ENCODE data around the gene TSNAXIP1. TPM values are rescaled to one million over a fixed set of nuclear protein-coding genes. Genes with fewer than 3 reads are reported as not detected.

The TSNAXIP1 gene
- total and polyA plus RNA-seq, 2 donors (not counting 1 experiment from before 2014, with no cell fraction given) = 0.97 to 1.2 TPM

GRCh38 chr16:67780847-67781564 is 25.7 kb upstream of the TSNAXIP1 start:
- Histone ChIP-seq H4K20me1 (ENCODE audit: control insufficient read depth, insufficient read depth, low read length, poor library complexity, severe bottlenecking) (peaks cover 55% of the 10 kb centered on the region), H3K27me3 (replicated peaks in 1 of 4; ENCODE audit: control extremely low read depth in 1 of 4, control insufficient read depth in 3 of 4, insufficient read depth in 4 of 4, low read length in 3 of 4) (no peaks in the 10 kb centered on the region), H3K79me2 (ENCODE audit: control insufficient read depth, insufficient read depth, low read length) (peaks cover 98% of the 10 kb centered on the region), H3K4me1 (ENCODE audit: control insufficient read depth in 2 of 2, insufficient read depth in 2 of 2, low read length in 2 of 2) (peaks cover 13 to 17% of the 10 kb centered on the region in 2 donors), H2AFZ (ENCODE audit: insufficient read depth, low read depth, low read length, poor library complexity, severe bottlenecking) (no peak overlapping the region), H3K9ac (ENCODE audit: low read length) (peak overlapping the region; percentile 30), H3K4me3 (ENCODE audit: control extremely low read depth in 1 of 5, extremely low read depth in 1 of 5, insufficient read depth in 1 of 5, low read depth in 2 of 5, low read length in 4 of 5) (no peak overlapping the region), H3K36me3 (replicated peaks in 1 of 2; ENCODE audit: control extremely low read depth in 1 of 2, control insufficient read depth in 1 of 2, extremely low read depth in 1 of 2, insufficient read depth in 2 of 2, low read length in 1 of 2) (peaks cover 0 to 7% of the 10 kb centered on the region in 2 experiments), H3K9me3 (ENCODE audit: control extremely low read depth in 1 of 3, control insufficient read depth in 2 of 3, insufficient read depth in 1 of 3, low read length in 2 of 3) (no peaks in the 10 kb centered on the region), H3K4me2 (replicated peaks; ENCODE audit: low read depth, low read length, poor library complexity, severe bottlenecking) (no peak overlapping the region), H3K27ac (ENCODE audit: low read length in 2 of 2) (peak overlapping the region in 1 of 2 donors; percentile 54)
- H3K27me3 Mint-ChIP-seq = no peaks in the 10 kb centered on the region
- 100% methylated on average over 1 of the region's 7 CpGs for WGBS (ENCODE audit: insufficient coverage)
- peak overlapping the region; percentile 69 for H3K27ac Mint-ChIP-seq
- CTCF ChIA-PET = interaction anchor here (0.6 to 1.4 kb wide), 5 partner anchors 19 to 108 kb away, joined by 3 to 5 read pairs (median 4); no protein-coding TSS in a partner anchor
- H3K4me1 Mint-ChIP-seq = peaks cover 31% of the 10 kb centered on the region
- POLR2A ChIA-PET = no interaction called here
- DNase-seq (no peak), ATAC-seq (ENCODE audit: low read depth) (no peak)
- intact Hi-C loops (cut with micrococcal nuclease) = no loop called here
- no peak overlapping the region for H3K4me3 Mint-ChIP-seq
- TF ChIP-seq CTCF (IDR thresholded peaks at IDR 0.05) (no peak), EZH2 (IDR thresholded peaks at IDR 0.05; ENCODE audit: borderline replicate concordance, insufficient read depth, low read depth, low read length, poor library complexity, severe bottlenecking) (no peak)
- no peaks in the 10 kb centered on the region for H3K9me3 Mint-ChIP-seq (ENCODE audit: insufficient read depth)

GRCh38 chr16:67781565-67781921 is 25.1 kb upstream of the TSNAXIP1 start:
- Histone ChIP-seq H4K20me1 (ENCODE audit: control insufficient read depth, insufficient read depth, low read length, poor library complexity, severe bottlenecking) (peaks cover 56% of the 10 kb centered on the region), H3K9me3 (ENCODE audit: control extremely low read depth in 1 of 3, control insufficient read depth in 2 of 3, insufficient read depth in 1 of 3, low read length in 2 of 3) (no peaks in the 10 kb centered on the region), H3K79me2 (ENCODE audit: control insufficient read depth, insufficient read depth, low read length) (peaks cover 95% of the 10 kb centered on the region), H3K4me3 (ENCODE audit: control extremely low read depth in 1 of 5, extremely low read depth in 1 of 5, insufficient read depth in 1 of 5, low read depth in 2 of 5, low read length in 4 of 5) (no peak overlapping the region), H3K4me2 (replicated peaks; ENCODE audit: low read depth, low read length, poor library complexity, severe bottlenecking) (no peak overlapping the region), H3K9ac (ENCODE audit: low read length) (peak overlapping the region; percentile 30), H3K4me1 (ENCODE audit: control insufficient read depth in 2 of 2, insufficient read depth in 2 of 2, low read length in 2 of 2) (peaks cover 18 to 21% of the 10 kb centered on the region in 2 donors), H2AFZ (ENCODE audit: insufficient read depth, low read depth, low read length, poor library complexity, severe bottlenecking) (no peak overlapping the region), H3K36me3 (replicated peaks in 1 of 2; ENCODE audit: control extremely low read depth in 1 of 2, control insufficient read depth in 1 of 2, extremely low read depth in 1 of 2, insufficient read depth in 2 of 2, low read length in 1 of 2) (peaks cover 0 to 7% of the 10 kb centered on the region in 2 experiments), H3K27ac (ENCODE audit: low read length in 2 of 2) (peak overlapping the region in 1 of 2 donors; percentile 54), H3K27me3 (replicated peaks in 1 of 4; ENCODE audit: control extremely low read depth in 1 of 4, control insufficient read depth in 3 of 4, insufficient read depth in 4 of 4, low read length in 3 of 4) (no peaks in the 10 kb centered on the region)
- intact Hi-C loops (cut with micrococcal nuclease) = no loop called here
- Mint-ChIP-seq H3K9me3 (ENCODE audit: insufficient read depth) (no peaks in the 10 kb centered on the region), H3K4me1 (peaks cover 35% of the 10 kb centered on the region), H3K27me3 (no peaks in the 10 kb centered on the region), H3K27ac (peak overlapping the region; percentile 69), H3K4me3 (no peak overlapping the region)
- CTCF ChIA-PET = interaction anchor here (0.6 to 1.3 kb wide), 4 partner anchors 12 to 59 kb away, joined by 4 to 5 read pairs (median 4); no protein-coding TSS in a partner anchor
- DNase-seq (no peak), ATAC-seq (ENCODE audit: low read depth) (no peak)
- no peak for TF ChIP-seq CTCF (IDR thresholded peaks at IDR 0.05)
- no peak for TF ChIP-seq EZH2 (IDR thresholded peaks at IDR 0.05; ENCODE audit: borderline replicate concordance, insufficient read depth, low read depth, low read length, poor library complexity, severe bottlenecking)
- WGBS (ENCODE audit: insufficient coverage) = 18% methylated on average over 5 of the region's 5 CpGs
- POLR2A ChIA-PET = no interaction called here

Measured in B cell (primary cell).